GM12874 (cell line): ENCODE measurements around the gene COL19A1.

Experiments used
- TF ChIP-seq, protein P1 (sequence below): IDR thresholded peaks from 2 replicates; pipeline ENCODE4 v1.5.1; 2011; ENCODE audit warnings: low read depth, mild to moderate bottlenecking, control low read depth, low read length, moderate library complexity; ENCODE audit not compliant: insufficient read depth

COL19A1 gene

DNA sequence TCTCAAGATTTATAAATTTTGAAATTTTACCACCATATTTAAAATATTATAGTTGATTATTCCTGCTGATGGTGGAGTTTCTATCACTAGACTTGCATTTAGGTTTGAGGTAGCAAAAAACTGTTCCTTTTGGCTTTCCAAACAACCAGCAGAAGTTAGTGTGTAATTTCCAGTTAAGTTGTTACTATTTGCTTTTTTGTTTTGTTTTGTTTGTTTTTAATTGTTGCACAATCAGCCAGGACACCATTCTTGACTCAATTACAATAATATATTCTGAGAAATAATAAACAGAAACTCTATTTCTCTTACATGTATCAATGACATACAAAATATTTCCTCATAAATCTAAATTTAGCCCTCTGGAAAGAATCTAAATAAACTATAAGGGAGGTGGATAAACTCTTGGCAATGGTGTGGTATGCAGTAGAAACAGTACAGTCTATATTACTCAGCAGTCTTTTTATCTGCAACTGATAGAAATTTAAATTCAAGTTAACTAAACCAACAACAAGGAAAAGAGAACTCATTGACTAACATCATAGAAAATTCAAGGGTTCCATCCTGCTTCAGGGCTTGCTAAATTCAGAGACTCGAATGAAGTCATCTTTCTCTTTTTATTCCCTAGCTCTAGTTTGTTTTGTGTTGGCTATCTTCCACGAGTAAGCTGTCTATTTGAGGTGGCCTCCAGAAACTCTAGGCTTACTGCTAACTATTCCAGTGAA, 19.4 kb upstream of the COL19A1 start:
- TF ChIP-seq, protein P1, sequence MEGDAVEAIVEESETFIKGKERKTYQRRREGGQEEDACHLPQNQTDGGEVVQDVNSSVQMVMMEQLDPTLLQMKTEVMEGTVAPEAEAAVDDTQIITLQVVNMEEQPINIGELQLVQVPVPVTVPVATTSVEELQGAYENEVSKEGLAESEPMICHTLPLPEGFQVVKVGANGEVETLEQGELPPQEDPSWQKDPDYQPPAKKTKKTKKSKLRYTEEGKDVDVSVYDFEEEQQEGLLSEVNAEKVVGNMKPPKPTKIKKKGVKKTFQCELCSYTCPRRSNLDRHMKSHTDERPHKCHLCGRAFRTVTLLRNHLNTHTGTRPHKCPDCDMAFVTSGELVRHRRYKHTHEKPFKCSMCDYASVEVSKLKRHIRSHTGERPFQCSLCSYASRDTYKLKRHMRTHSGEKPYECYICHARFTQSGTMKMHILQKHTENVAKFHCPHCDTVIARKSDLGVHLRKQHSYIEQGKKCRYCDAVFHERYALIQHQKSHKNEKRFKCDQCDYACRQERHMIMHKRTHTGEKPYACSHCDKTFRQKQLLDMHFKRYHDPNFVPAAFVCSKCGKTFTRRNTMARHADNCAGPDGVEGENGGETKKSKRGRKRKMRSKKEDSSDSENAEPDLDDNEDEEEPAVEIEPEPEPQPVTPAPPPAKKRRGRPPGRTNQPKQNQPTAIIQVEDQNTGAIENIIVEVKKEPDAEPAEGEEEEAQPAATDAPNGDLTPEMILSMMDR: no peak

DNA sequence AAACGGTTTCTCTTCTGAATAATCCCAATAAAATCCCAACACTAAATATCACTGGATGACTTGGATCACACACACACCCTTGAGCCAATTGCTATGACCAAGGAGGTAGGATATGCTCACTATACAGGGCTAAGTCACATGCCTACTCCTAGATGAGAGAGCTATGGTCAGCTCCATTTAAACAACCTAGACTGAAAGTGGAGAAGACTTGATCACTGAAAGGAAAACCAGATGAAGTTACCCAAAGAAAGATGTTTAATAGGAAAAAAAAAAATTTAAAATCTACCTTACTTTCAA, 18.9 kb upstream of the COL19A1 start:
- TF ChIP-seq, protein P1: no peak

DNA sequence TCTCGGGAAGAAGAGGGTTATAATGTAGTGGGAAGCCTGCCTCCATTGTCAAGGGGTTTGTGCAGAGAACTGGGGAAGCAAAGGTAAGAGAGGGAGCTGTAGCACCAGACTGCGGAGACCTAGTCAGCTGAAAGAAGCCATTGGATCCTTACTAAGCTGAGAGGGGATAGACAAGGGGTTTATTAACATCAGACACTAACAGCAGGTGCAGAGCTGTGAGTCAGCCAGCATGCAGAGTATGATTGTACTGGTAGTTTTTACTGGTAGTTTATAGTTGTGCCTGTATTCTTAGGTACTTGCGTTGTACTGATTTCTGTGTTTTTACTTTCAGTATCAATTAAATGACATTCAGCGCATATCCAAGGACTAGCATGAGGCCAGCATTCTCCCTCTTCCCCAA, 17.8 kb upstream of the COL19A1 start:
- TF ChIP-seq, protein P1: no peak

DNA sequence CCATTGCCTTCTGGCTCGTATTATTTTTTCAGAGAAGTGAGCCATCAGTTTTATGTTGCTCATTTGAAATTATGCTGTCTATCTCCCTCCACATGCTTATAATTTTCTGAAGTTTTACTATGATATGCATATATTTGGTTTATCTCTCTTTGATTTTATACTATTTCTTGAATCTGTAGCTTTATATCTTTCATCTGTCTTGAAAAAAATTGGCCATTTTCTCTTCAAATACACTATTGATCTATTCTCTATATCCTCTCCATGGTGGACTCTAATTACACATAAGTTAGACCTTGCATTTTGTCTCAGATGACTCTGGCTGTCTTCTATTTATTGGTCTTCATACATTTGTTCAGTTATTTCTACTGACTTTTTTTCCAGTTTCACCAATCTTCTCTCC, 13.7 kb upstream of the COL19A1 start:
- TF ChIP-seq, protein P1: no peak

DNA sequence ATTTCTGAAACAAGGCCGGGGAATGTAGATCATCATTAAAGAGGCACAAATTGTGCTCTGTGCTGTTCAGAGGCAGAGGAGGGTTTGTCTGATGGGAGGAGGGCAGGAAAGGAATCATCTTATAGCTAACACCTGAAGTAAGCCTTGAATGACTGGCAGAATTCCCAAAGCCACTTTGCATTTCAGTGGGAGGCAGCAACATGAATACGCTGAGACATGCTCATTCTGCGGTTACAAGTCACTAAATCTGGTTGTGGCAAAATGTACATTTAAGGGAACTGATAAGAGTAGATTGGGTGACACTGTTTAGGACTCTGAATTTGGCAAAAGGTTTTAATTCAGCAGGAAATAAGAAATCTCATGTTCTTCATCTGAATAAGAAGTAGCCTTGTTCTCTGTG, 4.4 kb upstream of the COL19A1 start:
- TF ChIP-seq, protein P1: no peak

DNA sequence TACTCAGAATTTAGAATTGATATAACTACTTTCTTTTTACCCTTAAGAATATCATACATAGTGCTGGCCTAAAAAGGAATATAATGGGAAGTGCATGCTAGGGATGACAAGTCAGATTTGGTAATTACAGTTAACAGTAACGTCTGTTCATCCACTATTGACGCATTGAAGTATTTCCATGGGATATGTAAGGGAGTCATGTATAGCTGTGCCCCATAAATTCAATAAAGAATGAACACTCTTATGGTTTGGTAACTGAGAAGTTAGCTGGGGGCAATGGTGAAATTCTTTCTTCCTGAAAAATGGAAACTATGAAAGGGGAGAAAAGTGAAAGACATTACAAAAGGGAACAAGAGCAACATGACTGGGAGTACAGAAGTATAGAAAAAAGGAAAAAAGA, 2.6 kb upstream of the COL19A1 start:
- TF ChIP-seq, protein P1: no peak

DNA sequence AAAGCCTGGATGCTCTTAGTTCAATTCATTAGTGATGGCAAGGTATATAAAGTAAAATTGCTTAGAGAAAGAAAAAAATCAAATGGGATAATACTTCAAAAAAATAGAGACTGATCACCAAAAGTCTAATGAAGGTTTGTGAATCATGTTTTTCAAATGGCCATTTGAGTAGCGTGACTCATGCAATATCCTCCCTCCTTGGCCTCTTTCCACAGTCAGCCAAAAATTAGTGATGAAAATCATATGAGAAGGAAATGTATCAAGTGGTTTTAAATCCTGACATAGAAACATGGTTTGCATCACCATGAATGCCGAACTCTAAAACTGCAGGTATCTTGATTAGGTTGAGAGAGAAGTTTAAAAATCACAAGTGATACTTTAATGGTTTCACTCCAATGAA, 1.2 kb upstream of the COL19A1 start:
- TF ChIP-seq, protein P1: no peak
